D721Med (cell line): Measurements from ENCODE around the gene MRM2.

Source experiments
- DNase-seq: peaks from one replicate; pipeline ENCODE4 v3.0.0; 2011; ENCODE audit warnings: low spot score; ENCODE audit not compliant: insufficient read length
- FAIRE-seq: peaks from 2 replicates; lab custom pipeline; 2011; peaks lifted over from hg19 to GRCh38; lab: Jason Lieb, UNC
- CTCF ChIP-seq: IDR thresholded peaks from 2 replicates; pipeline ENCODE4 v1.5.1; 2012; ENCODE audit warnings: mild to moderate bottlenecking, control low read depth; ENCODE audit not compliant: insufficient read depth; ENCODE audit errors: missing control alignments

The MRM2 gene

GRCh38 chr7:2222516-2222915, 19.5 kb downstream of the MRM2 start:
- DNase-seq (no peak), FAIRE-seq (no peak)
- TF ChIP-seq CTCF = no peak

- no peak for DNase-seq
- TF ChIP-seq CTCF = no peak
- no peak for FAIRE-seq
These were observed 21.1 kb downstream of the MRM2 start for GRCh38 chr7:2220954-2221353.

GRCh38 chr7:2220506-2220905, 21.5 kb downstream of the MRM2 start:
- DNase-seq (no peak), FAIRE-seq (no peak)
- TF ChIP-seq CTCF = no peak

- TF ChIP-seq CTCF = no peak
- FAIRE-seq (no peak), DNase-seq (no peak)
These were observed 22.0 kb downstream of the MRM2 start for GRCh38 chr7:2220030-2220429.

- no peak for FAIRE-seq
- no peak for TF ChIP-seq CTCF
- DNase-seq = no peak
These were observed 22.4 kb downstream of the MRM2 start for GRCh38 chr7:2219606-2220005.

- DNase-seq (no peak), FAIRE-seq (no peak)
- no peak for TF ChIP-seq CTCF
These were observed 22.9 kb downstream of the MRM2 start for GRCh38 chr7:2219136-2219535.

GRCh38 chr7:2218444-2218785, 23.6 kb downstream of the MRM2 start:
- TF ChIP-seq CTCF = no peak
- no peak for DNase-seq
- no peak for FAIRE-seq
